GDM1 (cell line): Measurements from ENCODE around the gene MCC.

Experiments used
- DNase-seq: peaks from one replicate; lab custom pipeline; 2025; lab: John Stamatoyannopoulos, UW

The MCC gene

DNA sequence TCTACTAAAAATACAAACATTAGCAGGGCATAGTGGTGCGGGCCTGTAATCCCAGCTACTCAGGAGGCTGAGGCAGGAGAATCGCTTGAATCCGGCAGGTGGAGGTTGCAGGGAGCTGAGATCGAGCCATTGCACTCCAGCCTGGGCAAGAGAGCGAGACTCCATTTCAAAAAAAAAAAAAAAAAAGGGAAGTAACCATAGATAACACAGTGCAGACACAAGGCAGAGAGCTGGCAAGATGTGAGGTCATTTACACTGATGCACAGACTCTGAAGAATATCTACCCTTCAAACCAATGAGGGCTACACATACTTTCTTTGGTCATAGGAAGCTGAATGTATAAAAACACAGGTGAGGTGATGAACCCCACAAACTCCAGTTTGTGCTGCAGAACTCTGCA, 379.8 kb downstream of the MCC start:
- DNase-seq, result no peak

- no peak for DNase-seq
Measured at GRCh38 chr5:113106821-113107220, 381.4 kb downstream of the MCC start.

DNA sequence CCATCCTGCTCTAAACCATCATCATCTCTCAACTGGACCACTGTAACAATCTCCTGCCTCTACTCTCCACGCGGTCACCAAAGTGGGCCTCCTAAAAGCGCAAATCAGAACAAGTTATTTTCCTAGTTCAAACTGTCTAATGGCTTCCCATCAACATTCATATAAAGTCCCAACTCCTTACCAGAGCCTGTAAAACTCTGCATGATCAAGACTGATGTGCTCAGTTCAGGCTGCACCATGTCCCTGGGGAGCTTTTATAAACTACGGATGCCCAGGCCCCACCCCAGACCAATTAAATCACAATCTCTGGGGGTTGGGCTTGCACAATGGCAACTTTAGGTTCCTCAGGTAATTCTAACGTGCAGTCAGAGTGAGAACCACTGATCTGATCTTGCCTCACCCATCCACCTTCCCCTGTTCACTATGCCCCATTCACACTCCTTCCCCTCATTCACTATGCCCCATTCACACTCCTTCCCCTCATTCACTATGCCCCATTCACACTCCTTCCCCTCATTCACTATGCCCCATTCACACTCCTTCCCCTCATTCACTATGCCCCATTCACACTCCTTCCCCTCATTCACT, 382.5 kb downstream of the MCC start:
- DNase-seq, result no peak

- no peak for DNase-seq
Measured at GRCh38 chr5:113103330-113103729, 384.9 kb downstream of the MCC start.

DNA sequence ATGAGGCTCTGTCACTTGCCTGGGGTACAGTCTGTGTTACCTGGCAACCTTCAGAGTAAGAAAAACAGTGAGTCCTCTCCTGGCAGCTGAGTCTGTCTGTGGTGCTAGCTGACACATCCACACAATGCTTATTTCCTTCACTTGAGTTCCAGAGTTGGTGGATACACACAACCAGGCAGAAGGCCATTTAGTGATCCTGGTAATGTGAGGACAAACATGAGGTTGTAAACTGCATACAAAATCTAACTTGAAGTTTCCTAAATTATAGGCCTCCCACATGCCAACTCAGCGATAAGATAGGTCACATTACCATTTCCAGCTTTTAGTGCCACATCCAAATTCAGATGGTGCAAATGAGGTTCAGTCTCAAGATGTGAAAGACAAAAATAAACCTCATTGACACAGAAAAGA, 386.1 kb downstream of the MCC start:
- DNase-seq, result no peak

DNA sequence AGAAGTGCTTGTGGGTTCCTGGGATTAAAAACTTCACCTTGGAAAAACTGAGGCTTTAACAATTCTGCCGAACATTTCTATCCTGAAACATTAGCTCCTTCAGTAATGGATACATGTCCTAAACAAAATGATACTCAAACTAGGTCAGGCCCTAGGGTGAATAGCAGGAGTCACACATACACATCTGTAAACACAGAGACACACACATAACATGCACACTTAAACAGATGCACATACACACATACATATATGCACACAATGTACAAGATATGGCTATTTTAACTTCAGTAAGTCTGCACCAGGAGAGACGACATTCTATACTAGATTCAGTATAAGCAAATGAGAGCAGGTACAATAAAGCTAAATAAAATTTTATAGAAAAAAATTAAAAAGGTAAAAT, 387.3 kb downstream of the MCC start:
- DNase-seq, result no peak

GRCh38 chr5:113099822-113100221, 388.4 kb downstream of the MCC start:
- DNase-seq, result no peak

GRCh38 chr5:113098378-113098777, 389.9 kb downstream of the MCC start:
- no peak for DNase-seq

- DNase-seq, result no peak
Measured at GRCh38 chr5:113095831-113096230, 392.4 kb downstream of the MCC start.

DNA sequence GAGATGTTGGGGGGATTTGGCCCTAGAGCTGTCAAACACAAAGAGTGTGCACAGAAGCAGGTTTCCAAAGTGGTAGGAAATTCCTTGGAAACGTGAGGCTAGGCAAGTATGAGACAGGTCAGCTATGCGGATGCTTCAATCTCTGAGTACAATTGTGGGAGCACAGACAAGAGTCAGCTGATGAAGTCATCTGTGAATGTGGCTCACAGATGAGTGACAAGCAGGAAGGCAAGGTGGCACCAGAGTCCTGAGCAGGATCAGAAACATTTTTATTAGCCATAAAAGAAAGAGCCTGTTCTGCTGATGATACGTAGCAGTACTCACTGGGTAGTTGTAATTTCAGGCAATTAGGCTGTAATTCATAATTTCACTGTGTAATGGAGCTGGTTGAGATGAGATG, 394.7 kb downstream of the MCC start:
- no peak for DNase-seq

- DNase-seq, result no peak
Measured at GRCh38 chr5:113092683-113093082, 395.6 kb downstream of the MCC start.

GRCh38 chr5:113091622-113092021, 396.6 kb downstream of the MCC start:
- no peak for DNase-seq

DNA sequence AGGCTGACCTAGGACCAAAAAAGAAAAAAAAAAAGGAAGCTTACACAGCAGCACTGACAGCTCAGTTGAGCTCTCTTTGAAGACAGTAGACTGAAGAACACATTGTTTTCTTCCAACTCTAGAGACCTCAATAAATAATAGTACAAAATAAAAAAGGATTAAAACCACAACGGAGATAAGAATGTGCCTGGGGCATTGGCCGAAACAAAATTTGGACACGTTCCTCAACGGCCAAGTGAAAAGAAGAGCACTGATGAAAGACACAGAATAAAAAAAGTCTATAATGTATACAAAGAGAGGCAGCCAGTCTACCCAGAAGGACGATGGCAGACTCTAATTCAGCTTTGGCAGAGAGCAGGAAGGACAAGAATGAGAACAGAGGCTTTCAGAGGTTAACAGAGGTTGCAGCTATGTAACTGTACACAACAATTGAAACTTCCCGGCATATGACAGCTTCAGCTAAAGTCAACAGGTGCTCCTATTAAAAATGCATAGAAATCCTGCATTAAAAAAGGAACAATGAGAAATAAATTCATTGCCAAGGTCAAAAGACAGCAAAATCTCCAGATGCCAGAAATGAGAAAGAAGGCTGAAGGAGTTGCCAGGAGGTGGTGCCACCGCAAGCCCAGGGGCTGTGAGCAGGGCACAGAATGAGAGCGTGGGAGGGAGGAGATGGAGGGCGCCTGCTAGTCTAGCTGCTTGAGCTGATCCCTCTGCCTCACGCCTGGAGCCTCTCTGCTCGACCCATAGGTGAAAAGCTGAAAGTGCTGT, 397.7 kb downstream of the MCC start:
- DNase-seq, result no peak

DNA sequence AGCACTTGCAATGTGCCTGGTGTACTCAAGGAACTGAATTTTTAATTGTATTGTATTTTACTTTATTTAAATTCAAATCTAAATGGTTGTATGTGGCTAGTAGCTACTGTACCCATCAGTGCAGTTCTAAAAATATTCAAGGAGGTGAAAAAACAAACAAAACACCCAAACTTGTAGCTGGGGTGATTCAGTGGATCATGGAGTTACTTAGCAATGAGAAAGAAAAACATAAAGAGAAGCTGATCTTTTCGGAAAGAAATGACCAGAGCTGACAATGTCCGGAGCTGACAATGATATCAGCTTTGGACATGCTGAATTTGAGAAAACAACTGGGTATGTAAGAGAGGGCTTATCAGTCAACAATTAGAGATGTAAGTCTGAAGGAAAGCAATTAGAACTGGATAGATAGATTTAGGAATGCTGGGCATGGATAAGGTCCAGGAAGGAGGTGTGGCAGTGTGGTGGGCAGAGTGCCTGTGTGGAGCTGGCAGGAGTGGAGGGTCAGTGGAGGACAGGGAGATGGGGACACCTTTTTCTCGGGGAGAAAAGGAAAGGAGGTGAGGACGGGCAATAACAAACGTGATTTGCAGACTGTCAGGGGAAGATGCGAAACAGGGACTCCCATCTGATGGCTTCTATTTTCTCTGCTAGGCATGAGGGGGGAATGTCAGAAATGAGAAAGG, 398.5 kb downstream of the MCC start:
- DNase-seq, result no peak

DNA sequence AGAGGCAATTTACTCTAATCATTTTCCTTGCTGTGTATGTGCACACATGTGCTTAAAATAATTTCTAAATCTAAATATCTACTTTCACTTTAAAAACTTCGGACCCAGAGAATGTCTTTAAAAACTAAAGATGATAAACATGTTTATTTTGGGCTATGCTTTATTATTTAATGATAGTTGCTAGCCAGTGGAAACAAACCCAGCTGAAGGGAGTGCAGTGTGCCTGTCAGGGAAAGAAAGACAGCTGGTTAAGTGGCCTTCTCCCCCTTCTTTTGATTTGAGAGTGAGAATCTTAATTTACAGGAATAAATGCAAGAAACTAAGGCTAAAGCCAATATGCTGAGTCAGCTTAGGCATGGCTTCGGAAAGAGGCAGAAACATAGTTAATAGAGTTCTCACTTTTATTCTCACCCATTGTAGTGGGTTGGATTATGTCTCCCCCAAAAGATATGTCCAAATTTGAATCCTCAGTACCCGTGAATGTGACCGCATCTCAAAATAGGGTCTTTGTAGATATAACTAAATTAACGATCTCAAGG, 400.2 kb downstream of the MCC start:
- DNase-seq, result no peak

- DNase-seq, result no peak
Measured at GRCh38 chr5:113085880-113086409, 402.3 kb downstream of the MCC start.

- DNase-seq, result no peak
Measured at GRCh38 chr5:113085084-113085414, 403.2 kb downstream of the MCC start.

- DNase-seq, result no peak
Measured at GRCh38 chr5:113084402-113085083, 403.7 kb downstream of the MCC start.

DNA sequence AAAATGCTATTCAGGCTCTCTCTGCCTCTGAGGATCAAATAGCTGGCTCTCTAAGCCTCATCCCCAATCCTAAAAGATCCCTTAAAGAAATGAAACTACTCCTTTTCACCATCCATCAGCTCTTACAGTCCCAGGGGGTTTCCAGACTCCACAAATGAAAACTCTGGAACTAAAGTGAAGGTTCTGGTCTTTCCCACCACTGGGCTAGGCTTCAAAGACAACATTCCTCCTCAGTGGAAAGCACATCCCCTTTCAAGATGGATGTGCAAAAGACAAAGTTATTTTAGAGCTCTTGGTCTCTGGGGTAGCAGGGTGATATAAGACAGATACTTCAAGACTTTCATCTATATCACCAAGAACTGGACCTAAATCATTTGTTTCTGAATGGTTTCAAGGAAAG, 404.8 kb downstream of the MCC start:
- DNase-seq, result no peak

GRCh38 chr5:113082547-113082905, 405.7 kb downstream of the MCC start:
- no peak for DNase-seq

- DNase-seq, result no peak
Measured at GRCh38 chr5:113081881-113082546, 406.2 kb downstream of the MCC start.
